Sciatic nerve (tissue), 2 donors: ENCODE data around the gene SCP2. TPM values are rescaled to one million over a fixed set of nuclear protein-coding genes. Genes with fewer than 3 reads are reported as not detected.
A peak's percentile ranks its signal among the peaks of the same experiment; 100 is the strongest.

Experiments used
- ATAC-seq: fragments of 200-7000 bp; cut with Tn5 transposase; one replicate; pipeline ENCODE4 v1.9.1; 2020; ENCODE audit warnings: mild to moderate bottlenecking, moderate library complexity
- DNase-seq: peaks from one replicate; pipeline ENCODE4 v3.0.0-alpha.2; 2020; ENCODE audit warnings: low spot score
- intact Hi-C: fragments of 100-400 bp; cut with DNase I; formaldehyde crosslinking; loops from one replicate; pipeline ENCODE4 v1.14.2; 2022
- total RNA-seq: library from RNA; stranded (reverse); fragmentation: NEBNext Ultra II Directional; extraction: Animal tissue kit (Norgen Biotek cat#: 25700); gene quantifications from one replicate; pipeline ENCODE4 v1.2.1, GENCODE V29; 2021
- donor health status: DM: no; HTN: no; CAD: no.
- donor health status: DM: no; HTN: no; CAD: no.

Gene SCP2
- total RNA-seq, 1 donor from 2014 or later, result 109 TPM

GRCh38 chr1:52915211-52915854, 11.7 kb upstream of the SCP2 start:
- intact Hi-C loops, result no loop called here
- DNase-seq (no peak), ATAC-seq (peak; percentile 34)

- intact Hi-C loops, result no loop called here
- ATAC-seq, result no peak
- no peak for DNase-seq
Observed at GRCh38 chr1:52915855-52916220, 11.2 kb upstream of the SCP2 start.

- ATAC-seq (peak; percentile 68), DNase-seq (no peak)
- intact Hi-C loops, result no loop called here
Observed at GRCh38 chr1:52916241-52916975, 10.7 kb upstream of the SCP2 start.

- DNase-seq, result no peak
- intact Hi-C loops, result no loop called here
Observed at GRCh38 chr1:52917156-52917555, 9.9 kb upstream of the SCP2 start.

GRCh38 chr1:52917581-52917980, 9.5 kb upstream of the SCP2 start:
- DNase-seq (no peak), ATAC-seq (no peak)
- intact Hi-C loops, result no loop called here

More at GRCh38 chr1:52917156-52917555, 9.9 kb upstream of the SCP2 start:
- no peak for ATAC-seq

GRCh38 chr1:52918201-52918600, 8.9 kb upstream of the SCP2 start:
- intact Hi-C loops, result no loop called here
- DNase-seq (no peak), ATAC-seq (no peak)

- intact Hi-C loops, result no loop called here
- ATAC-seq, result no peak
- DNase-seq, result no peak
Observed at GRCh38 chr1:52919051-52919722, 7.9 kb upstream of the SCP2 start.

GRCh38 chr1:52919723-52920483, 7.2 kb upstream of the SCP2 start:
- no peak for DNase-seq
- intact Hi-C loops, result loop anchor here (10.0 kb wide), 1 partner anchor 275 kb away; the partner anchor contains the start of gene CPT2
- no peak for ATAC-seq

GRCh38 chr1:52920791-52921291, 6.2 kb upstream of the SCP2 start:
- DNase-seq, result no peak

GRCh38 chr1:52925571-52926005, 1.5 kb upstream of the SCP2 start:
- intact Hi-C loops, result loop anchor here (10.0 kb wide), 1 partner anchor 269 kb away; the partner anchor contains the start of gene CPT2
- ATAC-seq (peak; percentile 34), DNase-seq (no peak)

More at GRCh38 chr1:52920791-52921291, 6.2 kb upstream of the SCP2 start:
- ATAC-seq, result peak; percentile 64
- intact Hi-C loops, result loop anchor here (10.0 kb wide), 1 partner anchor 274 kb away; the partner anchor contains the start of gene CPT2

- intact Hi-C loops, result loop anchor here (10.0 kb wide), 1 partner anchor 268 kb away; the partner anchor contains the start of gene CPT2
- DNase-seq (no peak), ATAC-seq (no peak)
Observed at GRCh38 chr1:52926864-52927211, 238 bp upstream of the SCP2 start.

- DNase-seq (no peak), ATAC-seq (peak; percentile 54)
- intact Hi-C loops, result loop anchor here (10.0 kb wide), 1 partner anchor 267 kb away; the partner anchor contains the start of gene CPT2
Observed at GRCh38 chr1:52928015-52928404, 934 bp downstream of the SCP2 start.

- no peak for DNase-seq
- no peak for ATAC-seq
- intact Hi-C loops, result loop anchor here (10.0 kb wide), 1 partner anchor 266 kb away; the partner anchor contains the start of gene CPT2
Observed at GRCh38 chr1:52929019-52929418, 1.9 kb downstream of the SCP2 start.

GRCh38 chr1:52937433-52938182, 10.5 kb downstream of the SCP2 start:
- intact Hi-C loops, result no loop called here

GRCh38 chr1:52938183-52938451, 11.0 kb downstream of the SCP2 start:
- ATAC-seq (no peak), DNase-seq (no peak)
- intact Hi-C loops, result no loop called here

More at GRCh38 chr1:52937433-52938182, 10.5 kb downstream of the SCP2 start:
- no peak for DNase-seq
- ATAC-seq, result no peak

- DNase-seq, result no peak
- intact Hi-C loops, result no loop called here
- ATAC-seq, result no peak
Observed at GRCh38 chr1:52943876-52944416, 16.9 kb downstream of the SCP2 start.

- ATAC-seq, result no peak
- intact Hi-C loops, result no loop called here
- DNase-seq, result no peak
Observed at GRCh38 chr1:52944566-52944965, 17.5 kb downstream of the SCP2 start.

- DNase-seq (no peak), ATAC-seq (peak; percentile 32)
- intact Hi-C loops, result no loop called here
Observed at GRCh38 chr1:52947490-52947889, 20.4 kb downstream of the SCP2 start.
